ENCODE results near the gene LRRK2.

GRCh38 chr12:40236357-40236850 is 11.6 kb downstream of the LRRK2 start:
- TF ChIP-seq YY1 (IDR thresholded peaks at IDR 0.05; ENCODE audit: insufficient read depth, insufficient read length) (no peak), ZNF274 (IDR thresholded peaks at IDR 0.05; ENCODE audit: low read depth, low read length) (no peak)

Data from NT2/D1 (cell line).